ENCODE data around the gene CAPRIN2.

GRCh38 chr12:30730011-30730410 lies 24.7 kb downstream of the CAPRIN2 start:
- no peak for TF ChIP-seq CTCF (IDR thresholded peaks at IDR 0.05)
- TF ChIP-seq EP300 (IDR thresholded peaks at IDR 0.05) = no peak

All from tibial nerve (tissue), 4 donors.